ENCODE results near the gene P2RX2.
A peak's percentile ranks its signal among the peaks of the same experiment; 100 is the strongest.

The P2RX2 gene

GRCh38 chr12:132620113-132620898 lies 1.7 kb downstream of the P2RX2 start:
- TF ChIP-seq JUND (IDR thresholded peaks at IDR 0.05; ENCODE audit: low read depth), result no peak
- DNase-seq (ENCODE audit: low read depth in 1 of 2, low spot score in 1 of 2), result no peak
- in situ Hi-C loops (cut with HindIII; ENCODE audit: low pct_unique_long_range_greater_than_20kb, low sequenced_read_pairs), result no loop called here

- in situ Hi-C loops (cut with HindIII; ENCODE audit: low pct_unique_long_range_greater_than_20kb, low sequenced_read_pairs), result no loop called here
- TF ChIP-seq JUND (IDR thresholded peaks at IDR 0.05; ENCODE audit: low read depth), result no peak
- DNase-seq (ENCODE audit: low read depth in 1 of 2, low spot score in 1 of 2), result no peak
Measured at GRCh38 chr12:132620899-132621656, 2.5 kb downstream of the P2RX2 start.

GRCh38 chr12:132621657-132622435 lies 3.3 kb downstream of the P2RX2 start:
- no peak for DNase-seq (ENCODE audit: low read depth in 1 of 2, low spot score in 1 of 2)
- TF ChIP-seq JUND (IDR thresholded peaks at IDR 0.05; ENCODE audit: low read depth), result no peak
- in situ Hi-C loops (cut with HindIII; ENCODE audit: low pct_unique_long_range_greater_than_20kb, low sequenced_read_pairs), result no loop called here

- in situ Hi-C loops (cut with HindIII; ENCODE audit: low pct_unique_long_range_greater_than_20kb, low sequenced_read_pairs), result no loop called here
- TF ChIP-seq JUND (IDR thresholded peaks at IDR 0.05; ENCODE audit: low read depth), result no peak
- peak; percentile 50 to 88 for DNase-seq (ENCODE audit: low read depth in 1 of 2, low spot score in 1 of 2)
Measured at GRCh38 chr12:132622437-132623071, 4.0 kb downstream of the P2RX2 start.

GRCh38 chr12:132623072-132623869 lies 4.7 kb downstream of the P2RX2 start:
- no peak for TF ChIP-seq JUND (IDR thresholded peaks at IDR 0.05; ENCODE audit: low read depth)
- in situ Hi-C loops (cut with HindIII; ENCODE audit: low pct_unique_long_range_greater_than_20kb, low sequenced_read_pairs), result no loop called here

GRCh38 chr12:132624186-132624855 lies 5.7 kb downstream of the P2RX2 start:
- in situ Hi-C loops (cut with HindIII; ENCODE audit: low pct_unique_long_range_greater_than_20kb, low sequenced_read_pairs), result no loop called here

More at GRCh38 chr12:132623072-132623869, 4.7 kb downstream of the P2RX2 start:
- peak; percentile 73 to 98 for DNase-seq (ENCODE audit: low read depth in 1 of 2, low spot score in 1 of 2)

GRCh38 chr12:132624910-132625630 lies 6.5 kb downstream of the P2RX2 start:
- TF ChIP-seq JUND (IDR thresholded peaks at IDR 0.05; ENCODE audit: low read depth), result no peak
- DNase-seq (ENCODE audit: low read depth in 1 of 2, low spot score in 1 of 2), result no peak
- in situ Hi-C loops (cut with HindIII; ENCODE audit: low pct_unique_long_range_greater_than_20kb, low sequenced_read_pairs), result no loop called here

More at GRCh38 chr12:132624186-132624855, 5.7 kb downstream of the P2RX2 start:
- no peak for TF ChIP-seq JUND (IDR thresholded peaks at IDR 0.05; ENCODE audit: low read depth)
- no peak for DNase-seq (ENCODE audit: low read depth in 1 of 2, low spot score in 1 of 2)

GRCh38 chr12:132625731-132626430 lies 7.3 kb downstream of the P2RX2 start:
- no peak for TF ChIP-seq JUND (IDR thresholded peaks at IDR 0.05; ENCODE audit: low read depth)
- in situ Hi-C loops (cut with HindIII; ENCODE audit: low pct_unique_long_range_greater_than_20kb, low sequenced_read_pairs), result no loop called here
- no peak for DNase-seq (ENCODE audit: low read depth in 1 of 2, low spot score in 1 of 2)

GRCh38 chr12:132629330-132629729 lies 10.8 kb downstream of the P2RX2 start:
- no peak for TF ChIP-seq JUND (IDR thresholded peaks at IDR 0.05; ENCODE audit: low read depth)
- DNase-seq (ENCODE audit: low read depth in 1 of 2, low spot score in 1 of 2), result no peak
- in situ Hi-C loops (cut with HindIII; ENCODE audit: low pct_unique_long_range_greater_than_20kb, low sequenced_read_pairs), result no loop called here

GRCh38 chr12:132630672-132631071 lies 12.1 kb downstream of the P2RX2 start:
- no peak for DNase-seq (ENCODE audit: low read depth in 1 of 2, low spot score in 1 of 2)
- no peak for TF ChIP-seq JUND (IDR thresholded peaks at IDR 0.05; ENCODE audit: low read depth)
- in situ Hi-C loops (cut with HindIII; ENCODE audit: low pct_unique_long_range_greater_than_20kb, low sequenced_read_pairs), result no loop called here

All from T47D (cell line).